DND-41 (cell line): ENCODE data around the gene MYO18B.

ENCODE experiments used
- CTCF ChIP-seq: IDR thresholded peaks from 2 replicates; pipeline ENCODE4 v1.5.1; 2012; ENCODE audit warnings: borderline replicate concordance, low read length, moderate library complexity, mild to moderate bottlenecking; ENCODE audit not compliant: poor library complexity, severe bottlenecking; ENCODE audit errors: extremely low read depth
- EZH2 ChIP-seq: IDR thresholded peaks from 3 replicates; pipeline ENCODE4 v1.6.1; 2012; ENCODE audit warnings: borderline replicate concordance, low read depth, mild to moderate bottlenecking, moderate library complexity, low read length, inconsistent platforms; ENCODE audit not compliant: severe bottlenecking

GRCh38 chr22:26045051-26045450, 303.1 kb downstream of the MYO18B start:
- TF ChIP-seq CTCF (no peak), EZH2 (no peak)
